PC-9 (cell line): ENCODE results near the gene NRXN2. TPM values are rescaled to one million over a fixed set of nuclear protein-coding genes. Genes with fewer than 3 reads are reported as not detected.

ENCODE experiments used
- BruUV-seq: library from RNA; stranded (reverse); fragments of 400-500 nt; replicated peaks from 2 replicates; lab custom pipeline; 2021; lab: Mats Ljungman, UMichigan
- CTCF ChIA-PET: fragments of 300-600 bp; sonication (Branson Sonifier 250); formaldehyde crosslinking; loops from one replicate; lab custom pipeline; 2022; ENCODE audit warnings: antibody characterized with exemption; lab: Charles Lee
- POLR2A ChIA-PET: fragments of 300-600 bp; sonication (Branson Sonifier 250); formaldehyde crosslinking; loops from one replicate; lab custom pipeline; 2022; ENCODE audit warnings: antibody characterized with exemption; ENCODE audit not compliant: unreplicated experiment; lab: Charles Lee
- DNase-seq, 2 experiments: peaks; one replicate each; pipeline versions ENCODE4 v3.0.0 to v3.0.0-alpha.2; 2015 to 2022; ENCODE audit warnings: mixed read lengths in 1 of 2
- H2AFZ ChIP-seq: fragments of 200-600 bp; sonication (generic); 2 replicates; pipeline ENCODE4 v1.8.1; 2017; ENCODE audit warnings: antibody characterized with exemption
- H3F3A ChIP-seq: fragments of 200-600 bp; sonication (generic); 2 replicates; pipeline ENCODE4 v1.8.1; 2017; ENCODE audit warnings: antibody characterized with exemption, mild to moderate bottlenecking, low read depth; ENCODE audit not compliant: insufficient read depth
- H3K27ac ChIP-seq: fragments of 200-600 bp; sonication (generic); 2 replicates; pipeline ENCODE4 v1.6.1; 2016; ENCODE audit warnings: mixed run types
- H3K27me3 ChIP-seq: fragments of 200-600 bp; sonication (generic); 2 replicates; pipeline ENCODE4 v1.6.1; 2016; ENCODE audit warnings: low read depth, mixed run types; ENCODE audit not compliant: insufficient read depth
- H3K36me3 ChIP-seq: fragments of 200-600 bp; sonication (generic); 2 replicates; pipeline ENCODE4 v1.6.1; 2016; ENCODE audit warnings: low read depth, mixed run types
- H3K4me1 ChIP-seq: fragments of 200-600 bp; sonication (generic); replicated peaks from 2 replicates; pipeline ENCODE4 v1.6.1; 2016; ENCODE audit warnings: mixed run types; ENCODE audit not compliant: insufficient read depth
- H3K4me2 ChIP-seq: fragments of 200-600 bp; sonication (generic); 2 replicates; pipeline ENCODE4 v1.6.1; 2017; ENCODE audit warnings: mixed run types
- H3K4me3 ChIP-seq: fragments of 200-600 bp; sonication (generic); 2 replicates; pipeline ENCODE4 v1.6.1; 2016; ENCODE audit warnings: mixed run types
- H3K79me2 ChIP-seq: fragments of 200-600 bp; sonication (generic); 2 replicates; pipeline ENCODE4 v1.6.1; 2017; ENCODE audit warnings: low read depth, mixed run types
- H3K9me2 ChIP-seq: fragments of 200-600 bp; sonication (generic); 2 replicates; pipeline ENCODE4 v1.8.1; 2017; ENCODE audit warnings: mild to moderate bottlenecking; ENCODE audit not compliant: insufficient read depth
- H3K9me3 ChIP-seq: fragments of 200-600 bp; sonication (generic); 2 replicates; pipeline ENCODE4 v1.8.1; 2016; ENCODE audit warnings: low read depth; ENCODE audit not compliant: insufficient read depth
- H4K20me1 ChIP-seq: fragments of 200-600 bp; sonication (generic); 2 replicates; pipeline ENCODE4 v1.8.1; 2017; ENCODE audit not compliant: insufficient read depth
- EZH2 ChIP-seq: fragments of 200-600 bp; sonication (generic); IDR thresholded peaks from 2 replicates; pipeline ENCODE4 v1.8.0; 2017; ENCODE audit warnings: antibody characterized with exemption, low read depth
- intact Hi-C: fragments of 100-400 bp; cut with micrococcal nuclease; formaldehyde crosslinking; loops from one replicate; pipeline ENCODE4 v1.10.0; 2022; ENCODE audit not compliant: unreplicated experiment
- total RNA-seq: library from RNA; stranded (reverse); gene quantifications from 2 replicates; pipeline ENCODE4 v1.2.3, GENCODE V29; 2021
- TF ChIP-seq, protein P1 (sequence below): fragments of 200-600 bp; sonication (generic); conservative IDR thresholded peaks from 2 replicates; pipeline ENCODE4 v1.6.1; 2017; ENCODE audit warnings: mixed run types, antibody characterized with exemption, mild to moderate bottlenecking, moderate library complexity

The NRXN2 gene
- total RNA-seq, 1 experiment from 2014 or later = not detected

DNA sequence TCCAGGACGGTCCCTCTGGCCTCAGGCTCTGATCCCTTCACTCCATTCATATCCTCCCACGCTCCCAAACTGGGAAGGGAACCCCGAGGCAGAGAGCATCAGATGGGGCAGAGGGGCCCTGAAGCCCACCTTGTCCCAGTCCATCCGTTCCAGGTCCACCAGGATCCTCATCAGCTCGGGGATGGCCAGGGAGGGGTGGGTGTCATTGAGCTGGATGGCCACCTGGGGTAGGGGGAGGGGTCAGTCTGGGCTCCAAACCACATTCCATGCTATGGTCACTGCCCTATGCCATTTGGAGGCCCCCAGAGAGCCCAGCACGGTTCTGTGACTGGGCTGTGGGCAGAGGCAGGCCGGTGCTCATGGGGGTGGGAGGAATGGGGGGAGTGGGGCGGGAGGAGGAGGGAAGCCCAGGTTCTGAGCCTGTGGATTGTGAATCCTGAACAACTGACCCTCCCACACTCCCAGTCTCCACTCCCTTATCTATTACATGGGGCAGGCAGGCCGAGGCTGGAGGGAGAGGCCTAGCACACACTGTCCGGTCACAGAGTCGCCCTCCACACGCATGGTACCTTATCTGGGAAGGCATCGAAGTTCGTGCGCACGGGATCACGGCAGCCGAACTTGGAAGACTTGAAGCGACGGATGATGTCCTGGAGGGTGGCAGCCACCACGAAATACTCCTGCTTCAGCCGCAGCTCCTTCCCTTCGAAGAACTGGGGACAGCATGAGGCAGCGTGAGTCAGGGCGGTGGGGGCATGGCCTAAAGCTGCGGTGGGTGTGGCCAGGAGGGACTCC, 31.3 kb upstream of the NRXN2 start:
- Histone ChIP-seq H3F3A (peaks cover 12% of the 10 kb centered on the region; the same call in 1 of the 2 replicates), H3K4me2 (no peak overlapping the region), H3K27ac (no peak overlapping the region), H3K27me3 (no peaks in the 10 kb centered on the region), H3K9me3 (no peaks in the 10 kb centered on the region), H3K4me3 (no peak overlapping the region), H3K9me2 (no peaks in the 10 kb centered on the region), H3K79me2 (no peaks in the 10 kb centered on the region), H4K20me1 (no peaks in the 10 kb centered on the region), H2AFZ (no peak overlapping the region), H3K4me1 (no peaks in the 10 kb centered on the region), H3K36me3 (no peaks in the 10 kb centered on the region)
- TF ChIP-seq, protein P1, sequence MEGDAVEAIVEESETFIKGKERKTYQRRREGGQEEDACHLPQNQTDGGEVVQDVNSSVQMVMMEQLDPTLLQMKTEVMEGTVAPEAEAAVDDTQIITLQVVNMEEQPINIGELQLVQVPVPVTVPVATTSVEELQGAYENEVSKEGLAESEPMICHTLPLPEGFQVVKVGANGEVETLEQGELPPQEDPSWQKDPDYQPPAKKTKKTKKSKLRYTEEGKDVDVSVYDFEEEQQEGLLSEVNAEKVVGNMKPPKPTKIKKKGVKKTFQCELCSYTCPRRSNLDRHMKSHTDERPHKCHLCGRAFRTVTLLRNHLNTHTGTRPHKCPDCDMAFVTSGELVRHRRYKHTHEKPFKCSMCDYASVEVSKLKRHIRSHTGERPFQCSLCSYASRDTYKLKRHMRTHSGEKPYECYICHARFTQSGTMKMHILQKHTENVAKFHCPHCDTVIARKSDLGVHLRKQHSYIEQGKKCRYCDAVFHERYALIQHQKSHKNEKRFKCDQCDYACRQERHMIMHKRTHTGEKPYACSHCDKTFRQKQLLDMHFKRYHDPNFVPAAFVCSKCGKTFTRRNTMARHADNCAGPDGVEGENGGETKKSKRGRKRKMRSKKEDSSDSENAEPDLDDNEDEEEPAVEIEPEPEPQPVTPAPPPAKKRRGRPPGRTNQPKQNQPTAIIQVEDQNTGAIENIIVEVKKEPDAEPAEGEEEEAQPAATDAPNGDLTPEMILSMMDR = no peak
- TF ChIP-seq EZH2 = no peak
- ChIA-PET POLR2A (no interaction called here), CTCF (no interaction called here)
- no peak for DNase-seq
- intact Hi-C loops = no loop called here
- no TSS peak for BruUV-seq

- no peaks in the 10 kb centered on the region for H3K4me1 ChIP-seq
- no peak overlapping the region for H3K4me2 ChIP-seq
- no peaks in the 10 kb centered on the region for H3K79me2 ChIP-seq
- no peaks in the 10 kb centered on the region for H3K9me2 ChIP-seq
- no peak overlapping the region for H2AFZ ChIP-seq
- no peaks in the 10 kb centered on the region for H4K20me1 ChIP-seq
- ChIA-PET CTCF (no interaction called here), POLR2A (no interaction called here)
- peaks cover 12% of the 10 kb centered on the region; the same call in 1 of the 2 replicates for H3F3A ChIP-seq
- intact Hi-C loops = no loop called here
- no peak overlapping the region for H3K4me3 ChIP-seq
- no peak for TF ChIP-seq EZH2
- TF ChIP-seq, protein P1 = no peak
- BruUV-seq = no TSS peak
- H3K9me3 ChIP-seq = no peaks in the 10 kb centered on the region
- DNase-seq = no peak
- no peaks in the 10 kb centered on the region for H3K27me3 ChIP-seq
- H3K36me3 ChIP-seq = no peaks in the 10 kb centered on the region
- H3K27ac ChIP-seq = no peak overlapping the region
These were observed 30.6 kb upstream of the NRXN2 start for GRCh38 chr11:64753380-64754123.

DNA sequence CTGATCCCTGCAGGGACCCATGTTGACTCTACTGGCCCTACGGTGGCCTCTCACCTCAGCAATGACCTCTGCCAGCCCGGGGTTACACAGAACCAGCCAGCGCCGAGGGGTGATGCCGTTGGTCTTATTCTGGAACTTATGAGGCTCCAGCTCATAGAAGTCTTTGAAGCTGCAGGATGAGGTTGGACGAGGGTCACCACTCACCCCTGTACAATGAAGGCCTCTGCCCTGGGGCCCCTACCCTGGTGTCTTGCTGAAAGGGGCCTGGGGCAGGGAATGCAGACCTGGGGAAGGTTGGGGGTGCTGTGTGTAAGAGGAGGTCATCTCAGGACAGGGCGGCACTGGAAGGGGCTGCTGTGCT, 30.0 kb upstream of the NRXN2 start:
- H2AFZ ChIP-seq = no peak overlapping the region
- no peak overlapping the region for H3K27ac ChIP-seq
- BruUV-seq = no TSS peak
- intact Hi-C loops = no loop called here
- H3K4me3 ChIP-seq = no peak overlapping the region
- no peaks in the 10 kb centered on the region for H3K9me3 ChIP-seq
- H3K36me3 ChIP-seq = no peaks in the 10 kb centered on the region
- peaks cover 18% of the 10 kb centered on the region; the same call in 1 of the 2 replicates for H3F3A ChIP-seq
- DNase-seq = no peak
- H3K79me2 ChIP-seq = no peaks in the 10 kb centered on the region
- CTCF ChIA-PET = no interaction called here
- H3K4me2 ChIP-seq = no peak overlapping the region
- H3K27me3 ChIP-seq = no peaks in the 10 kb centered on the region
- no peak for TF ChIP-seq EZH2
- TF ChIP-seq, protein P1 = no peak
- no peaks in the 10 kb centered on the region for H4K20me1 ChIP-seq
- H3K9me2 ChIP-seq = no peaks in the 10 kb centered on the region
- POLR2A ChIA-PET = no interaction called here
- no peaks in the 10 kb centered on the region for H3K4me1 ChIP-seq
